Nephron progenitor cell (in vitro differentiated cells): ENCODE results near the gene ACACA.

ENCODE experiments used
- DNase-seq: peaks from one replicate; pipeline ENCODE4 v3.0.0; 2021
- H3K27ac Mint-ChIP-seq: 2 replicates; pipeline ENCODE4 v1.8.0; 2021; ENCODE audit warnings: mild to moderate bottlenecking, moderate library complexity, mixed read lengths
- H3K27me3 Mint-ChIP-seq: 2 replicates; pipeline ENCODE4 v1.8.0; 2021; ENCODE audit warnings: mild to moderate bottlenecking, low read depth, mixed read lengths; ENCODE audit not compliant: poor library complexity
- H3K36me3 Mint-ChIP-seq: 2 replicates; pipeline ENCODE4 v1.8.0; 2021; ENCODE audit warnings: low read depth, mixed read lengths
- H3K4me1 Mint-ChIP-seq: 2 replicates; pipeline ENCODE4 v1.8.0; 2021; ENCODE audit warnings: mixed read lengths
- H3K4me3 Mint-ChIP-seq: 2 replicates; pipeline ENCODE4 v1.8.0; 2021; ENCODE audit warnings: mild to moderate bottlenecking, moderate library complexity, mixed read lengths
- H3K9me3 Mint-ChIP-seq: 2 replicates; pipeline ENCODE4 v1.8.0; 2021; ENCODE audit warnings: mild to moderate bottlenecking, moderate library complexity, mixed read lengths
- CTCF ChIP-seq: fragments of 200-600 bp; sonication (generic); IDR thresholded peaks from 2 replicates; pipeline ENCODE4 v1.5.0; 2021; ENCODE audit warnings: antibody characterized with exemption

The ACACA gene

GRCh38 chr17:37291351-37291750 lies 115.3 kb downstream of the ACACA start:
- no peak overlapping the region for H3K27ac Mint-ChIP-seq
- TF ChIP-seq CTCF = no peak
- no peaks in the 10 kb centered on the region for H3K27me3 Mint-ChIP-seq
- H3K4me3 Mint-ChIP-seq = no peak overlapping the region
- H3K36me3 Mint-ChIP-seq = peaks cover 20% of the 10 kb centered on the region
- H3K9me3 Mint-ChIP-seq = no peaks in the 10 kb centered on the region
- H3K4me1 Mint-ChIP-seq = peaks cover 23% of the 10 kb centered on the region
- DNase-seq = no peak

- peaks cover 43% of the 10 kb centered on the region for H3K36me3 Mint-ChIP-seq
- no peak for TF ChIP-seq CTCF
- no peaks in the 10 kb centered on the region for H3K27me3 Mint-ChIP-seq
- H3K4me1 Mint-ChIP-seq = peaks cover 18% of the 10 kb centered on the region
- no peak for DNase-seq
- peaks cover 6% of the 10 kb centered on the region for H3K9me3 Mint-ChIP-seq
- no peak overlapping the region for H3K4me3 Mint-ChIP-seq
- H3K27ac Mint-ChIP-seq = peak overlapping the region; percentile 86
These were observed 120.2 kb downstream of the ACACA start for GRCh38 chr17:37286430-37286829.

GRCh38 chr17:37284191-37284590 lies 122.4 kb downstream of the ACACA start:
- no peak for TF ChIP-seq CTCF
- peaks cover 13% of the 10 kb centered on the region for H3K4me1 Mint-ChIP-seq
- H3K36me3 Mint-ChIP-seq = peaks cover 47% of the 10 kb centered on the region
- H3K27ac Mint-ChIP-seq = no peak overlapping the region
- peaks cover 6% of the 10 kb centered on the region for H3K9me3 Mint-ChIP-seq
- no peak for DNase-seq
- no peaks in the 10 kb centered on the region for H3K27me3 Mint-ChIP-seq
- no peak overlapping the region for H3K4me3 Mint-ChIP-seq

- H3K4me3 Mint-ChIP-seq = no peak overlapping the region
- no peaks in the 10 kb centered on the region for H3K27me3 Mint-ChIP-seq
- peak overlapping the region; percentile 87 for H3K27ac Mint-ChIP-seq
- TF ChIP-seq CTCF = no peak
- H3K9me3 Mint-ChIP-seq = peaks cover 6% of the 10 kb centered on the region
- H3K4me1 Mint-ChIP-seq = peaks cover 13% of the 10 kb centered on the region
- no peak for DNase-seq
- H3K36me3 Mint-ChIP-seq = peaks cover 46% of the 10 kb centered on the region
These were observed 123.1 kb downstream of the ACACA start for GRCh38 chr17:37283414-37283961.

GRCh38 chr17:37280841-37281240 lies 125.8 kb downstream of the ACACA start:
- no peak for DNase-seq
- no peak overlapping the region for H3K27ac Mint-ChIP-seq
- no peaks in the 10 kb centered on the region for H3K27me3 Mint-ChIP-seq
- H3K4me1 Mint-ChIP-seq = peaks cover 8% of the 10 kb centered on the region
- no peak overlapping the region for H3K4me3 Mint-ChIP-seq
- H3K9me3 Mint-ChIP-seq = peaks cover 6% of the 10 kb centered on the region
- no peak for TF ChIP-seq CTCF
- peaks cover 60% of the 10 kb centered on the region for H3K36me3 Mint-ChIP-seq

GRCh38 chr17:37278247-37278894 lies 128.3 kb downstream of the ACACA start:
- no peak for TF ChIP-seq CTCF
- H3K9me3 Mint-ChIP-seq = peaks cover 6% of the 10 kb centered on the region
- no peaks in the 10 kb centered on the region for H3K27me3 Mint-ChIP-seq
- no peak overlapping the region for H3K27ac Mint-ChIP-seq
- no peak overlapping the region for H3K4me3 Mint-ChIP-seq
- no peak for DNase-seq
- H3K4me1 Mint-ChIP-seq = peaks cover 28% of the 10 kb centered on the region
- H3K36me3 Mint-ChIP-seq = peaks cover 67% of the 10 kb centered on the region
